HG02885 (cell line): ENCODE data around the gene CDKL1.
"Not testable (repeated sequence)": the region's sequence is repeated elsewhere in the genome, so short reads cannot be mapped to it uniquely, and the experiment has no call there.

ENCODE experiments used
- ATAC-seq: cut with Tn5 transposase; IDR thresholded peaks from one replicate; pipeline ENCODE4 v1.9.1; 2021; ENCODE audit warnings: mild to moderate bottlenecking; ENCODE audit not compliant: unreplicated experiment, poor library complexity

The CDKL1 gene

DNA sequence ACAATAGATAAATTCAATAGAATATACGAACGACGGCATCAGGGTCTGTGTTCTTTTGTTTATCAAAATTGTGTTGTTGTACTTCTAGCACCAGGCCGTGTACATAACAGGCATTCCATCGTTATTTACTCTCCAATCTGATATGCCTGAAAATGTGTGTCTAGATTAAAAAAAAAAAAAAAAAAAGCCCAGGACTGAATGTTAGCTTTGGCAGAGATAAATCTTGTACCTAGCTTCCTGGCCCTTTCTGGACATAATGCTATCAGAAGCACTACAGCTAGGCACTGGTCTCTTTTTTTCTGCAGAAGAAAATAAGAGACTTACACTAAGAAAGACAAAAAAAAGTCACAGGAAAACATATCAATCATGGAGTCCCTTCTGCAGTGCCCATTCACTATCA lies 37.0 kb downstream of the CDKL1 start:
- no peak for ATAC-seq

DNA sequence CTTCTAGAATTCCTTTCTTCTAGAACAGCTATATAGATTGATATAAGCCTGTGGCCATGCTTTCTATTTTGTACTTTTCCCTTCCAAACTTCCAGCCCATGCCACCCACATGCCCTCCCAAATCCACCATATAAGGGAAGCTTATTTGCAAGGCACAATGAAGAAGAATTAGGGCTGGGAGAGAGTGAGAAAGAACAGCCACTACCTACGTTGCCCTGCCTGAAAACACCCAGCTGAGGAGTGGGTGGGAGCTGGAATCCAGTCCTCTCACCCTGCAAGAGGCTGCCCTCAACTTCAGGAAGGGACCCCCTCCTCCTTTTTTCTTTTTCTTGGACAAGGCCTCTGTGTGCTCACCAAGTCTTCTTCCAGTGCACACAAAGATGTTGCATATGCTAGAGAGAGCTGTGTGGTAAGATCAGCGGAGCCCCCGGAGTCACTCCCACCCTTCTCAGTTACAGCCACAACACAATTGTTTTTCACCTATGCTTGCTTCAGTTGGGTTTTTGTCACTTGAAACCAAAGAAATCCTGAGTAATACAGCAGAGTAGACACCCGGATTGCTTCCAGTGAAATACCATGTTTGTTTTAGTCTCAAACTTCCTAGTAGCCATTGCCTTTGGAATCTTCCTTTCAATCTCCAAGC lies 38.8 kb downstream of the CDKL1 start:
- no peak for ATAC-seq

DNA sequence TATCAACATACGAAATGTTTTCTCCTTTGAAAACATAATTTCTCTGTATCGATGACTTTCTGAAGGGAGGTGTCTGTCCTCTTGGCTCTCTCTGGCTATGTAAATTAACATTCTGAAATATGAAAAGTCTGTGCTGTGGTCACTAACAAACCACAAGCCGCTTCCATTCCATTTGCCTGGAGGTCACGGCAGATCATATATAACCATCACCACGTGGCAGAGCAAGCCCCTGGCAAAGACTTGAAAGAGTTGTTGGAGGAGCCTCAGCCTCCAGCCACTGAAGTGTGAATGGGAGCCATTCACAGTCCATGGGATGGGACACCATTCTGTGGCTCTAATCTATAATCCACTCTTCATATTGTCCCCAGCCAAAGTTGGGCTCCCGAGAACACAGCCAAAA lies 39.6 kb downstream of the CDKL1 start:
- ATAC-seq, result no peak

DNA sequence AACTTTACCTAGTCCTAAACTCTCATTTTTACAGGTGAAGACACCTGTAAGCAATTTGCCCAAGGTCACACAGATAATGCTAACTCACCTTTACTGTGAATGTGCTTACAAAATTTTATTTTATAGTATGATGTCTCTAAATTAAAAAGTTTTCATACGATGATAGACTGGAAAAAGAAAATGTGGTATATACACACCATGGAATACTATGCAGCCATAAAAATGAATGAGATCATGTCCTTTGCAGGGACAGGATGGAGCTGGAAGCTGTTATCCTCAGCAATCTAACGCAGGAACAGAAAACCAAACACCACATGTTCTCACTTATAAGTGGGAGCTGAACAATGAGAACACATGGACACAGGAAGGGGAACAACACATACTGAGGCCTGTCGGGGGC lies 40.4 kb downstream of the CDKL1 start:
- ATAC-seq, result not testable (repeated sequence)

DNA sequence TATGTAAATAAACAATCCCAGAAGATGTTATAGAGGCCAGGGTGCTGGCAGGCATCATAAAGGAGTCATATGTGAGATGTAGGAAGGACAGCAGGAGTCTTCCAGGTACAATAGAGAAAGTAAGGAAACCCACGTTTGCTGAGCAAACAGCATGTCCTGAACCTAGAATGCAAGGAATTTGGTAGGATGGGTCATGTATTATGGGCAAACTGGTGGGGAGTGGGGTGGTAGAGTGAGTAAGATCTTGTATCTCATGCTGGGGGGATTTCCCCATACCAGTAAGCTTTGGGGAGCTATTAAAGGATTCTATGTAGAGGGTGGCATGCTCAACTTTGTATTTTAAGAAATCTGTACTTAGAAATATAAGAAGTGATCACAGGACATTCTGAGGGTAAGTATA lies 41.0 kb downstream of the CDKL1 start:
- ATAC-seq, result no peak

DNA sequence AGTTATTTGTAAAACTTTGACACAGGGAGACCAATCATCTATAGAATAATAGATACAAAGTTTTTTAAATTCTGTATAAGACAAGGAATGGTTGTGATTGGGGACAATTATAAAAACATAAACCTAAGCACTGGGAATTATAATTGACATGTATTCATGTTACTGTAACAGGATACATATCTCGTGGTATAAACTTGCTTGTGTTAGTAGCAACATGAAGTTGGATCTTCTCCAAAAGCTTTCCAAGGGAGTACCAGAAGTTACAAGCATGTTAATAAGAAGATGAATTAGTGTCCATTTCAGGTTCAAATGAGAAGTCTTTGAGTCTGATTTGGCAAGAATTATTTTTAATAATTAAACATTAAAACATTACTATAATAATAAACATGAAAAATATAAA lies 42.2 kb downstream of the CDKL1 start:
- ATAC-seq, result no peak

DNA sequence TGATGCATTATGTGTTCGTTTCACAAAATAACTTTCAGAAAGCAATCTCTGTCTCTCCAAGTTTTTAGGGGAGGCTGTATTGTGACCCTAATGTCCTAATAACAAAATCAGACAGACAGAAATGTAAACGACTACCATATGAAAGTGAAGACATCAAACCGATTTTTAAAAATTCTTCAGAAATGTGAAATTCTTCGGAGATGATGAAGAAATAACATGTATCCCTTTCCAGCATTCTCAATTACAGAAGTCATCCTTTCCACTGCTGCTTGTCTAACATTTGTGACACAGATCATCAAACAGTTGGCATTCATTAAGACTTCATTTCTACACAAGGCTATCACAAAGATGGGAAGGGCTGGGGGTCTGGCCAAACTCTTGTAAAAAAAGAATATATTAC lies 43.6 kb downstream of the CDKL1 start:
- ATAC-seq, result no peak

DNA sequence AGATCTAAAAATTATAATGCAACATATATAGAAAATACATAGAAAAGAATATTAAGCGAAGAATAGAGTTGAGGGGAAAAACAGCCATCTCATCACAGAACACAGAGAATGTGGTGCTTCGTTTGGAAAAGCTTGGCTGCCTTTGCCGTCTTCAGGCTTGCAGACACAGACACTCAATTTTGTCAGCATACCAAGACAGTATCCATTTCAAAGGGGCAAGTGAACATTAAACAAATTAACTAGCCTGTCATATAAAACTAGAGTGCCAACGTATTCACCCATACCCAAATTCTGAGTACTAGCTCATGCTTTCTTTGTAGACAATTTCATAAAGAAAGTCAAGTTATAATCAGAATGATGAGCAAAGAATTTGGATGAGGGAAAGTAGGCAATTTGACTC lies 44.1 kb downstream of the CDKL1 start:
- ATAC-seq, result no peak

DNA sequence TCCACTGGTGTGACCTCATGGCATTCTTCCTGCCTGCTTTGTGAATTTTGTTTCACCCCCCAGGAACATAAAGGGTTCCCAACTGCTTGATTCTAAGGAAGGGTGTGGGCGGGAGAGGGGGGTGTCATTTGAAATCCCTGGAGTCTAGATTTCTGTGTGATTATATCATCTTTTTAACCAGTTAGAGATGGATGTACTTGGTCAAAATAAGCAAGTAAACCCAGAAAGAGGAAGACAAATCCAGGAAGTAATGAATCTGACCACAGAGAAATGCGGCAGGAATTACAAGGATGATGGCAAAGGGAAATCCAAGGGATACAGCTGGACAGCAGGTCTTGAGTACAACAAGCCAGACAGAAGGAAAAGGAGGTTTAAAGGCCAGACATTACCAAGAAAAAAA lies 45.7 kb downstream of the CDKL1 start:
- ATAC-seq, result no peak

DNA sequence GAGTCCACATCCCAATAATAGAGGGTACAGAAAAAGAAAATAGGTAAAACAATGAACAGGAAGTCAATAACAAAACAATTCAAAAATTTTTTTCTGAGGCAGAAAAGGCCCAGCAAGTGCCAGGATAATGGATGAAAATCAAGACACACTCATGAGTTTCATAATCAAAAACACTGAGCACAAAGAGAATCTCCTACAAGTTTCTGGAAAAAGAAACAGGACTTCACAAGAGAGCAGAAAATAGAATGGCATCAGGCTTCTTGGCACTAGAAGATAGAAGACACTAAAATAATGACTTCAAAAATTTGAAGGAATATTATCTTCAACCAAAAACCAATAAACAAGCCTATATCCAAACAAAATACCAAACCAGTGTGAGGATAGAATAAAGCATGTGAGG lies 47.7 kb downstream of the CDKL1 start:
- no peak for ATAC-seq

DNA sequence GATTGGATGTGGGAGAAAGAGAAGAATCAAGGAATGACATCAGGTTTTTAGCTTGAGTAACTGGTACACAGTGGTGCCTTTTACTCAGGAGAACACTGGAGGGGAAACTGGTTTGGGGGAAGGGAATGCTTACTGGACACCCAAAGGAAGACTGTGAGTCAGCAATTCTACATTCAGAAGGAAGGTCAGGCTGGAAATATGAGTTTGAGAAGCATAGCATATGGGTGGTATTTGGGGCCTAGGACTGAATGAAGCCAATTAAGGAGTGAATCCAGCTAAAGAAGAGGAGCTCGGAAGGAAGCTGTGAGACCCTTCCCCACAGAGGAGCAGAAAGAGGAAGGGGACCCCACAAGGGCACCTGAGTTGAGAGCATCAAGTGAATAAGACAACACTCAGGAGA lies 49.2 kb downstream of the CDKL1 start:
- ATAC-seq, result no peak

DNA sequence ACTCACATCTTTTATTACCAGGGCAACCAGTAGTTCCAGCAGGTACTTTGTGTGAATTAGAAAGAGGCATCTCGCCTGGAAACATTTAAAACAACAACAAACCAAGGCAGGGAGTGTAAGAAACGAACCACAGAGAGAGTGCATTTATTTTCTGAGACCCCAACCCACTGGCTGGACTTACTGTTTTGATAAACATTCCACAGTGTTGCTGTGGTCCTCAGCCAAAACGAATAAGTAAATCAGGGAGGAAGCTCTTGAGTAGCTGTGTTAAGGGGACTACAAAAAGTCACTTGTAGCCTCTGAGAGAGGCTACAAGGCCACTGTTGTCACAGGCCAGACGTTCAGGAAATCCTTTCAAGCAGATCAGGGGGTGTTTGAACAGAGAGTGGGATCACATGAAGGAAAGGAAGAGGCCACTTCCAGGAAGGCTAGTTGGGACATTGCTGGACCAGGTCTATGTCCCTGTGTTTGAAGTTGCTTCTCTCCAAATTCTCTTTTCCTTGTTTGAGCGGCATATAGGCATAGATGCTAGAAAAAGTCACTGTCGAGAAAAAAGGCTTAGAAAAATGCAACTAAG lies 50.7 kb downstream of the CDKL1 start:
- ATAC-seq, result no peak

DNA sequence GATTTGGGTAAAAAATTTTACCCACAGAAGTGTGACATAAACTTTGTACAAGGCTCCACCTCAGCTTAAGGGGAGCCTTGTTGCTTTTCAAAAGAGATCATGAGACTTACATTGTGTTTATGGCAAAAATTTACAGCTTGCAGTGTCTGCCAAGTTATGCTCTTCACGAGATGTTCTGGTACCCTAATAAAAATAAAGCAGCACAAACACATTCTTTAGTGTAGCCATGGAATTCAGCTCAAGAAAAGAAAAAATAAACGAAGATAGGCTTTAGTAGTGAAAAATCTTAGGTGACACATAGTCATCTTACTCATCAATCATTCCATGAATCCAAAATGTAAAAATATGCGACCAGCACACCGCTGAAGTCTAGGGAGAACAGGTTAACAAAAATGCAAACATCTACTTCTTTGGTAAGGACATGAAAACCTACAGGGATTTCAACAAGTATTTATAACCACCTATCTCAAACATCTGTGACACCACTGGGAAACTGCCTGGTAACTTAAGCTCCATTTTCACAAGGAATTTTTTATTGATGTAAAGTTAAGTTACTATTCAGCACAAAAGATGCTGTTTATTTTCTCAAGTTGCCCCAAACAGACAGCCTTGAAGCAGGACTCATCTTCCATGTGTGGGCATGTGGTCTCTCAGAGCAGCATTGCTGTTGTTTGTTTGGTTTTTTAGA lies 51.7 kb downstream of the CDKL1 start:
- ATAC-seq, result no peak

DNA sequence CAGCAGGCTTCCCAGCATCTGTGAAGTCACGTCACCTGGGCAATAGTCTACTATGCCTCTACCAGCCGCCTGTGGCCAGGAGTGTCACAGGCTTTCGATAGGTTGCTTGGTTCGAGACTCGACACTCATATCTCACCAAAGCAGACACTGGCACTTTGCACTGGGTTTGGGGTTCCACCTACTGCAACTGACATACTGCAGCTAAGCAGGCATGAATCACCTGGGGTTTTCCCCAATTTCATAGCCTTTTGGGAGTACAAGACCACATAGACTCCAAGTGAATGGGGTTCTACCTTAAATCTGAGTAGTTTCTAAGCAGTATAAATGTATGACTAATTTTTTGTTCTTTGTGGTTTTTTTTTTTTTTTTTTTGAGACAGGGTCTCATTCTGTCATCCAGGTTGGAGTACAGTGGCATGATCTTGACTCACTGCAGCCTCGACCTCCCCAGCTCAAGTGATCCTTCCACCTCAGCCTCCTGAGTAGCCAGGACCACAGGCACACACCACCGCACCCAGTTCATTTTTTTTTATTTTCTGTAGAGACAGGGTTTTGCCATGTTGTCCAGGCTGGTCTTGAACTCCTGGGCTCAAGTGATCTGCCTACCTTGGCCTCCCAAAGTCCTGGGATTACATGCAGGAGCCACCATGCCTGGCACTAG lies 52.4 kb downstream of the CDKL1 start:
- ATAC-seq, result peak; percentile 81

DNA sequence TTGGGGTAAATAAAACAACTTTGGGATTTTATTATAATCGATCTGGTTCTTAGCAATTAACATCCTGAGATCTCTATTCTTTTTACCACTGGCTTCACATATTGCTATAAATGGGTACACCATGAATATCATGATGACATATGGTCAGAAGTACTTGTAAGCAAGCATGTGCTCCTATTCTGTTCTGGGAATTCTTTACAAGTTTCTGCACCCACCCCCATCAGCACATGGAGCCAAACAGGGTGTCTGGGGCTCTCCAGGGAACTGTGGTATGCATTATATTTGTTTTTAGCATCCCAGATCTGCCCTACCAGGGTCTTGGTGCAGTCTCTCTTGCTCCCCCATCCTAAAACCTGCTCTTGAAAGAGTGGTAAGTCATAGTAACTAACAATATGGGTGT lies 53.2 kb downstream of the CDKL1 start:
- no peak for ATAC-seq

DNA sequence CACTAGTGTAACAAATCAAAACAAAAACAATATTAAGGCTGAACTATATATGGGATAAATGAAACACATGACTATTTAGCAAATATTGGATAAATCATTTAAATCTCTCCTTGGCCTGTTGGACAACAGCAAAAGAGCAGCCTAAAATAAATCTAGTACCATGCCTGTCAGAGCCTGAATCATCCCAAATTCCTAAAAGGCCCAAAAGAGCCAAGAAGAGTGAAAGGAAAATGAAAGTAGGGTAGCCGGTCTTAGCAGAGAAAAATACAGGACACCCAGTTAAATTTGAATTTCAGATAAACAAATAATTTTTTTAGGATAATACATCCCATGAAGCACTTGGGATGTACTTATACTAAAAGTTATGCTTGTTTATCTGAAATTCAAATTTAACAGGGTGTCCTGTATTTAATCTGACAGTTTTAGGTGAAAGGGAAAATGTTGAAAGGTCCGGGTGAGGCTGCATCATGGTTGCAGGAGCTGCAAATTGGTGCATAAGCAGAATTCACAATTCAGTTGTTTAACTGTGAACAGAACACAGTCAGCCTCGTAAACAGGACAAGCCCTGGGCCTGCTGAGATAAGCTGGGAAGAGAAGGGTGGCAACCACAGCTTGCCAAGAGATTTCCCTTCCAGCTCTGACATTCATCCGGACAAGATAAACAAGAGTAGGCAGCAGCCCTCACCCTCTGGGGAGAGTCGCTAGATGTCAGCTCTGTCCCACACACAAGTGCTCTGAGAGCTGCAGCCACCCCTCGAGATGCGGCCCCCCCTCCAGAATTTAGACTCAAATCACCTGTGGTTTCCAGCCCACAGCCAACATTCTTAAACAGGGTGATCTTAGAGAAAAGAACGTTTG lies 54.2 kb downstream of the CDKL1 start:
- ATAC-seq, result no peak

DNA sequence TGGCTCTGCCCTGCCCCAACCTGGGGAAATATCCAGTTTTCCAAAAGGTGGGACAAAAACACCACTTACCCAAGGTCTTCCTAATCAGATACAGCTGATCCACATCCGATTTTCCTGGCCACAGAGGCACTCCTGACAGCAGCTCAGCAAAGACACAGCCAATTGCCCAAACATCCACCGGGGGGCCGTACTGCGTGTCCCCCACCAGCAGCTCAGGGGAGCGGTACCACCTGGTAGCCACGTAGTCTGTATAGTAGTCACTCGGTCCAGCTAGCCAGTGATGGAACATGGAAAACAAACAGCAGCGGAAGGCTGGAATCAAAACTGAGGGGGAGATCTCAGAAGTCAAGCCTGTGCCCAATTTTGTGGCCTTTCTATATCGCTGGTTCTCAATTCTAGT lies 55.7 kb downstream of the CDKL1 start:
- no peak for ATAC-seq

DNA sequence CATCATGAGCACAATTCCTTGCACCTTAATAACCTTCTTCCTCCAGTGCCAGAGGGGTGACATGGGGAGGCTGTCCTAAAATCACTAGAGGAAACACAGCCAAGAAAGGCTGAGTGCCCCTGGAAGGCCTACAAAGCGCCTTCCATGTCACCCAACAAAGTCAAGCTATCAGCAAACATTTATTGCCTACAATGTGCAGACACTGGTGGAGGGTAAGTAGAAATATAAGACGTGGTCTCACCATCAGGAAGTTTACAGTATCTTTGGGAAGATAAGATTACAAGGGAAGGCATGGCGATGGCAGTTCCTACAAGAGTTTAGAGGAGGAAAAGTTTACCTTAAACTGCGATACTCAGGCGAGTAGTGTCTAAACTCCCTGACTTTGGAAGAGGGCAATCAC lies 56.6 kb downstream of the CDKL1 start:
- ATAC-seq, result no peak

DNA sequence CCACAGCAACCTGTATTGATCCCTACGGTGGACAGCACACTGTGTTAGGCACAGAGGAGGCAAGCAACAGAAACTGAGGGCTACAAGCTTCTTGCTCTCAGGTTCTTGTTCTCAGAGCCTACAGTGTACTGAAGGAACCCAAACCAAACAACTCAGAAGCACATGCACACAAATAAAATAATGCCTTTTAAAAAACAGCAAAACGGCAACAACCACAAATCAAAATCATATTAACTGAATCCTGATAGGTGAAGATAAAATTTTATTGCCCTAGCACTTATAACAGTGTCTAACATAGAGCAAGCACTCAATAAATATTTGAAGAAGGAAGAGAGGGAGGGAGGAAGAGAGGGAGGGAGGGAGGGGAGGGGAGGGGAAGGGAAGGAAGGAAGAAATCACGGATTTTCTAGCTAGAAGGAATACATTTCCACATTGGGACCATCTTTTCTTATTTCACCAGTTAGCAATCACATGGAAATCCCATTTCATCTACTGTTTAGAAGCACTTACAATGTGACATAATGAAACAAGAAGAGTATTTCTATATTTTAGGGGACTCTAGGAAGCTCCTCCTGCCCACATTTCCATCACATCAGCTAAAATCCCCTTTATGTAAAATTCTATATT lies 57.4 kb downstream of the CDKL1 start:
- no peak for ATAC-seq

DNA sequence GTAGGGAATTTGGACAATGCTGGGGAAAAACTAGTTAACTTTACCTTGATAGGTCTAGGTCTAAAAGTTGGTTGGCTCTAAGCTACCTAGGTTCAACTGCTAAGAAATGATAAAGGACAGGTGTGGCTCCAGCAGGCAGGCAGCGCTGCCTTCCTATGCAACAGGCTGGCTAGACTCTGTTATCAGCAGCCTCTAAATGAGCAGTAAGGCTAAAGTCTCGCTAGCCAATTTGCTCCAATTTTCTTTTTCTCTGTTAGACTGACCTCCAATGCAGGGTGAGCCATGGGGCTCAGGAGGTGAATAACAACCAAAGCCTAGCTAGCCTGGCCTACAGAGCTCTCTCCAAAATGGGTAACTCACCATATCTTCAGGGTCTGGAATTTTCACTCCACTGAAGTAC lies 58.1 kb downstream of the CDKL1 start:
- no peak for ATAC-seq
